Fibroblast of the aortic adventitia (primary cell): ENCODE data around the gene EPHA7. TPM values are rescaled to one million over a fixed set of nuclear protein-coding genes. Genes with fewer than 3 reads are reported as not detected.

Source experiments
- DNase-seq: peaks from one replicate; pipeline ENCODE4 v3.0.0-alpha.2; 2010; ENCODE audit warnings: low read depth
- H3K4me3 ChIP-seq: 2 replicates; pipeline ENCODE4 v1.5.1; 2011; ENCODE audit warnings: low read depth, mild to moderate bottlenecking, control low read depth, low read length, moderate library complexity
- CTCF ChIP-seq: IDR thresholded peaks from 2 replicates; pipeline ENCODE4 v1.5.1; 2011; ENCODE audit warnings: mild to moderate bottlenecking, low read length, control low read depth, inconsistent platforms; ENCODE audit not compliant: insufficient read depth
- total RNA-seq: library from RNA; depleted of rRNA; stranded (reverse); fragments of >200 nt; gene quantifications from 2 replicates; pipeline ENCODE4 v1.2.3, GENCODE V29; 2012; ENCODE audit warnings: low replicate concordance

EPHA7 gene
- total RNA-seq, 1 donor: 1.5 TPM

GRCh38 chr6:93318121-93318520, 101.2 kb downstream of the EPHA7 start:
- no peak overlapping the region for H3K4me3 ChIP-seq
- DNase-seq: no peak
- no peak for TF ChIP-seq CTCF

- no peak for TF ChIP-seq CTCF
- no peak for DNase-seq
- no peak overlapping the region for H3K4me3 ChIP-seq
These were observed 101.8 kb downstream of the EPHA7 start for GRCh38 chr6:93317592-93317991.

- no peak overlapping the region for H3K4me3 ChIP-seq
- TF ChIP-seq CTCF: no peak
- no peak for DNase-seq
These were observed 111.6 kb downstream of the EPHA7 start for GRCh38 chr6:93307505-93308409.

- DNase-seq: no peak
- no peak overlapping the region for H3K4me3 ChIP-seq
- TF ChIP-seq CTCF: no peak
These were observed 114.3 kb downstream of the EPHA7 start for GRCh38 chr6:93305088-93305487.

GRCh38 chr6:93304505-93304904, 114.9 kb downstream of the EPHA7 start:
- no peak for TF ChIP-seq CTCF
- no peak for DNase-seq
- H3K4me3 ChIP-seq: no peak overlapping the region

- DNase-seq: no peak
- no peak overlapping the region for H3K4me3 ChIP-seq
- TF ChIP-seq CTCF: no peak
These were observed 118.7 kb downstream of the EPHA7 start for GRCh38 chr6:93300661-93301060.
